Right lobe of liver (tissue), 6 donors: ENCODE results near the gene GRIA1. TPM values are rescaled to one million over a fixed set of nuclear protein-coding genes. Genes with fewer than 3 reads are reported as not detected.

Experiments
- ATAC-seq, 4 donors: fragments of 200-7000 bp; cut with Tn5 transposase; one replicate each; pipeline ENCODE4 v1.9.1; 2020; ENCODE audit warnings: mild to moderate bottlenecking in 4 of 4, moderate library complexity in 4 of 4
- DNase-seq, 3 donors: peaks; one replicate each; pipeline ENCODE4 v3.0.0-alpha.2; 2020
- H3K27ac ChIP-seq, 3 donors: fragments of 200-600 bp; one replicate each; pipeline ENCODE4 v1.8.0; 2022
- H3K27me3 ChIP-seq, 2 donors: fragments of 200-600 bp; one replicate each; pipeline ENCODE4 v1.8.0; 2022
- H3K36me3 ChIP-seq, 4 donors: fragments of 200-600 bp; sonication (generic) in 1 of 4; one replicate each; pipeline versions ENCODE4 v1.5.1 to v1.8.0; 2017 to 2022; ENCODE audit warnings: control low read depth in 1 of 4
- H3K4me1 ChIP-seq, 4 donors: fragments of 200-600 bp; sonication (generic) in 1 of 4; one replicate each; pipeline versions ENCODE4 v1.5.1 to v1.8.0; 2017 to 2022; ENCODE audit warnings: control low read depth in 1 of 4
- H3K4me3 ChIP-seq, 3 donors: fragments of 200-600 bp; one replicate each; pipeline ENCODE4 v1.8.0; 2022
- H3K9me3 ChIP-seq, 4 donors: fragments of 200-600 bp; sonication (generic) in 1 of 4; one replicate each; pipeline versions ENCODE4 v1.5.1 to v1.8.0; 2017 to 2022; ENCODE audit warnings: control low read depth in 1 of 4
- CTCF ChIP-seq, 4 donors: fragments of 200-600 bp in 3 of 4; fragments of 450-650 bp in 1 of 4; IDR thresholded peaks; one replicate each; pipeline versions ENCODE4 v1.5.1 to v1.8.0; 2016 to 2022; ENCODE audit warnings: antibody characterized with exemption in 4 of 4, mild to moderate bottlenecking in 2 of 4
- POLR2A ChIP-seq: fragments of 450-650 bp; IDR thresholded peaks from one replicate; pipeline ENCODE4 v1.6.1; 2017; ENCODE audit warnings: antibody characterized with exemption, mild to moderate bottlenecking
- WGBS: methylation state at CpG from one replicate; pipeline ENCODE4 v1.1.6; 2018; ENCODE audit warnings: low coverage, low lambda C conversion rate; ENCODE audit not compliant: insufficient coverage; ENCODE audit errors: missing lambda C conversion rate; 5-methylcytosine and 5-hydroxymethylcytosine counted together
- intact Hi-C, 2 donors: fragments of 100-400 bp; cut with DNase I; formaldehyde crosslinking; loops; one replicate each; pipeline versions ENCODE4 v1.11.2 to v1.14.1; 2022
- total RNA-seq, 6 experiments: library from RNA; depleted of rRNA in 2 of 6; stranded (reverse); fragments of >200 nt in 2 of 6; fragmentation: NEBNext Ultra II Directional in 3 of 6; extraction: Animal tissue kit (Norgen Biotek cat#: 25700) in 3 of 6; gene quantifications; one replicate each; pipeline versions ENCODE4 v1.1.0 to v1.2.4, GENCODE V29; 2016 to 2023
- donor health status: DM: no; HTN: yes; CAD: no.
- donor health status: DM: no; HTN: no; CAD: no.
- donor health status: DM: no; HTN: no; CAD: no.
- donor health status: DM: no; HTN: yes; CAD: no.
- donor health status: DM: no; HTN: yes; CAD: no.

GRIA1 gene
- total RNA-seq, 6 experiments from 2014 or later: not detected

DNA sequence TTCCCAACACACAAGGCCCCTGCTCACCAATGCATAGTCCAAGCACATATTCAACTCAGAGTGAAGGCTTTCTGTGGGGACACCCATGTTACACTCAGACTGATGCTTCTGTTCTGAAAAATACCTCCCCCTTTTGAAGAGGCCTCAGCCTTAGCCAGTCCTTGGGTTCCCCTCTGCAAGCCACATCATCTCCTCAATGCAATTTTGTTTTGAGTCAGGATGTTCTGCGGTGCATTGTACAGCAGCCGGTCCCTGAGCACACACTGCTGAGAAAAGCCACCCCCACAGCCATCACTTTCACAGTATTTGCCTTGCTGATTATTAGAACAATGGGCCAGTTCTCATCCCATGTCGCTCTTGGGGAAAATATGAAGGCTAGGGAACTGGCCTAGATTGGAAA lies 307.0 kb downstream of the GRIA1 start:
- Histone ChIP-seq H3K36me3 (no peaks in the 10 kb centered on the region), H3K27me3 (no peaks in the 10 kb centered on the region), H3K4me3 (no peak overlapping the region), H3K4me1 (no peaks in the 10 kb centered on the region), H3K27ac (no peak overlapping the region), H3K9me3 (no peaks in the 10 kb centered on the region)
- ATAC-seq: no peak
- DNase-seq: no peak
- no peak for TF ChIP-seq POLR2A
- TF ChIP-seq CTCF (IDR thresholded peaks at IDR 0.05): no peak
- intact Hi-C loops: no loop called here
- WGBS: 80% methylated on average over 2 of the region's 3 CpGs

- Histone ChIP-seq H3K36me3 (no peaks in the 10 kb centered on the region), H3K27ac (no peak overlapping the region), H3K9me3 (no peaks in the 10 kb centered on the region), H3K4me1 (no peaks in the 10 kb centered on the region), H3K4me3 (no peak overlapping the region), H3K27me3 (no peaks in the 10 kb centered on the region)
- TF ChIP-seq CTCF (IDR thresholded peaks at IDR 0.05): no peak
- no peak for TF ChIP-seq POLR2A
- 69% methylated on average over 5 of the region's 5 CpGs for WGBS
- DNase-seq: no peak
- ATAC-seq: no peak
- intact Hi-C loops: no loop called here
Measured at GRCh38 chr5:153798830-153799229, 308.4 kb downstream of the GRIA1 start.

- Histone ChIP-seq H3K27ac (no peak overlapping the region), H3K9me3 (no peaks in the 10 kb centered on the region), H3K4me1 (no peaks in the 10 kb centered on the region), H3K36me3 (no peaks in the 10 kb centered on the region), H3K27me3 (no peaks in the 10 kb centered on the region), H3K4me3 (no peak overlapping the region)
- intact Hi-C loops: no loop called here
- TF ChIP-seq CTCF (IDR thresholded peaks at IDR 0.05) (no peak), POLR2A (no peak)
- ATAC-seq (no peak), DNase-seq (no peak)
- WGBS: 85% methylated on average over 2 of the region's 2 CpGs
Measured at GRCh38 chr5:153799466-153799865, 309.0 kb downstream of the GRIA1 start.

DNA sequence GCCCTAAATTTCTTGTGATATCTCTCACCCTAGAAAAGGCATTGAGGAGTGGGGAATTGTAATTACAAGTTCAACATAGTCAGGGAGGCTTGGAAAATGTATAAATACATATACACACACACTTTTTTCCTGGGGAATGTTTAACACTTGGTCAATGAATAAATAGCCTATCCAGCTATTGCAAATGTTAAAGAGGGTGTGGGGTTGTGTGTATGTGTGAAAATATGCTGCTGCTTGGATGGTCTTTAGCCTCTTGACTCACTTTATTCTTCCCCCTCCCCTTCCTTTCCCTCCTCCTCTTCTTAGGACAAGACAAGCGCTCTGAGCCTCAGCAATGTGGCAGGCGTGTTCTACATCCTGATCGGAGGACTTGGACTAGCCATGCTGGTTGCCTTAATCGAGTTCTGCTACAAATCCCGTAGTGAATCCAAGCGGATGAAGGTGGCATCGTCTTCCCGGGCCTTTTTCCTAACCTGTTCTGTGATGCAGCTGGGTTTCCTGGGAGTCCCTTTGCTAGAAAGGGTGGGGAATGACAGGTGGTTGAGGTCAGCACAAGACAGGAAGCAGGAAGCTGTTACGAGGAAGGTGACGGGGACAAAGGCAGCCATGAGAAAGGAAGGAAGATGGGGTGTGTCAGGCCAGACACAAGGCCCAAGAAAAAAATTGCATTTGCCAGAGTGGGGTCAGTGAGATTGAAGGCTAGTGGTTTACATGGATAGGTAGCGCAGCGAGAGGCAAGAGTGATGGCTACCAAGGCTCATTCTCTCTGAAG lies 311.8 kb downstream of the GRIA1 start:
- H3K27me3 ChIP-seq: no peaks in the 10 kb centered on the region
- intact Hi-C loops: no loop called here
- 78% methylated on average over 12 of the region's 12 CpGs for WGBS

More for the DNA sequence above, 311.8 kb downstream of the GRIA1 start:
- Histone ChIP-seq H3K4me1 (no peaks in the 10 kb centered on the region), H3K36me3 (no peaks in the 10 kb centered on the region), H3K9me3 (no peaks in the 10 kb centered on the region), H3K4me3 (no peak overlapping the region), H3K27ac (no peak overlapping the region)
- no peak for ATAC-seq
- TF ChIP-seq CTCF (IDR thresholded peaks at IDR 0.05) (no peak), POLR2A (no peak)
- no peak for DNase-seq
